Measurements from ENCODE around the gene NAALADL2. TPM values are rescaled to one million over a fixed set of nuclear protein-coding genes. Genes with fewer than 3 reads are reported as not detected.

NAALADL2 gene
- total and polyA plus RNA-seq, 2 experiments from 2014 or later = 3.4 to 15.3 TPM

DNA sequence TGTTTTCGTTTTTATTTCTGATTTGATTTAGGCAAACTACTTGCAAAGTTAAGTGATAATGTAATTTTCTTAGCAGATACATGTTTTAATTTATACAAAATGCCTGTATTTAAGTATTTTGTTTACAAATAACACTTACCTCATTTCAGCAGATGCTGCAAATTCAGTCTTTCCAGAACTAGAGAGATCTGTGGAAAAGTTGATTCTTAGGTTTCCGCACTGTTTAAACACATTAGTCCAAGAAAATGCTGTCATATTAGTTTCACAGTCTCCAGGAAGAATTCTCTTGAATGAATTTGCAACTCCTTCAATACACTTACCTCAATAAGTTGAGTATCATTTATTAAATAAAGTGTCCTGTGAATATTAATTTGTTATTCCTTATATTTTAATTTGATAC lies 383.1 kb downstream of the NAALADL2 start:
- no peaks in the 10 kb centered on the region for H4K20me1 ChIP-seq (ENCODE audit: insufficient read depth, poor library complexity, severe bottlenecking)
- no peak overlapping the region for H2AFZ ChIP-seq
- no peaks in the 10 kb centered on the region for H3K9me2 ChIP-seq (replicated peaks; ENCODE audit: insufficient read depth)
- H3K4me1 ChIP-seq (ENCODE audit: insufficient read depth) = no peaks in the 10 kb centered on the region
- no peaks in the 10 kb centered on the region for H3K36me3 ChIP-seq (replicated peaks; ENCODE audit: insufficient read depth, low read depth)
- no peak overlapping the region for H3K4me2 ChIP-seq
- TF ChIP-seq, protein P1, sequence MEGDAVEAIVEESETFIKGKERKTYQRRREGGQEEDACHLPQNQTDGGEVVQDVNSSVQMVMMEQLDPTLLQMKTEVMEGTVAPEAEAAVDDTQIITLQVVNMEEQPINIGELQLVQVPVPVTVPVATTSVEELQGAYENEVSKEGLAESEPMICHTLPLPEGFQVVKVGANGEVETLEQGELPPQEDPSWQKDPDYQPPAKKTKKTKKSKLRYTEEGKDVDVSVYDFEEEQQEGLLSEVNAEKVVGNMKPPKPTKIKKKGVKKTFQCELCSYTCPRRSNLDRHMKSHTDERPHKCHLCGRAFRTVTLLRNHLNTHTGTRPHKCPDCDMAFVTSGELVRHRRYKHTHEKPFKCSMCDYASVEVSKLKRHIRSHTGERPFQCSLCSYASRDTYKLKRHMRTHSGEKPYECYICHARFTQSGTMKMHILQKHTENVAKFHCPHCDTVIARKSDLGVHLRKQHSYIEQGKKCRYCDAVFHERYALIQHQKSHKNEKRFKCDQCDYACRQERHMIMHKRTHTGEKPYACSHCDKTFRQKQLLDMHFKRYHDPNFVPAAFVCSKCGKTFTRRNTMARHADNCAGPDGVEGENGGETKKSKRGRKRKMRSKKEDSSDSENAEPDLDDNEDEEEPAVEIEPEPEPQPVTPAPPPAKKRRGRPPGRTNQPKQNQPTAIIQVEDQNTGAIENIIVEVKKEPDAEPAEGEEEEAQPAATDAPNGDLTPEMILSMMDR (IDR thresholded peaks at IDR 0.05; ENCODE audit: poor library complexity) = no peak
- TF ChIP-seq EZH2phosphoT487 (IDR thresholded peaks at IDR 0.05; ENCODE audit: low read depth, severe bottlenecking, unreplicated experiment) (no peak), EZH2 (IDR thresholded peaks at IDR 0.05; ENCODE audit: borderline replicate concordance) (no peak)
- WGBS (ENCODE audit: low lambda C conversion rate, missing lambda C conversion rate) = 92% methylated on average over 2 of the region's 2 CpGs
- H3K27me3 ChIP-seq = no peaks in the 10 kb centered on the region
- H3K27ac ChIP-seq = no peak overlapping the region
- H3K9me3 ChIP-seq (ENCODE audit: low read depth) = no peaks in the 10 kb centered on the region
- no peaks in the 10 kb centered on the region for H3K79me2 ChIP-seq
- H3K4me3 ChIP-seq = no peak overlapping the region
- DNase-seq (ENCODE audit: low spot score) = no peak

DNA sequence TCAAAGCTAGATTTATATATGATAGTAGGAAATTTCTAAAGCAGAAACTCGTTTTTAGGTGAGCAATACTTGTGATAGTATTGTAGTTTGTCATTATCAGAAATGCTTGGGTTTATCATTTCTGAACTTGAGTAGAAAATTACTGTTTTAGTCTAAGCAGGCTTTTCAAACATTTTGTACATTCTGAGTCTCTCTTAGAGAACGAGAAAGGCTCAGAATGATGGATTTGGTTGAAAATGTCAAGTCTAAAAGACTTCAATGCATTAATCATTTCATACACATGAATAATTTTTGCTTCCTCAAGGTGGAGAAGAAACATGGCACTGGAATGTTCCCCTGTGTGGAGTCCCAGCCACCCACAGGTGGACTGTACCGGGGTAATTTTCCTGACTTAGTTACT lies 387.1 kb downstream of the NAALADL2 start:
- Histone ChIP-seq H2AFZ (no peak overlapping the region), H3K36me3 (replicated peaks; ENCODE audit: insufficient read depth, low read depth) (no peaks in the 10 kb centered on the region), H4K20me1 (ENCODE audit: insufficient read depth, poor library complexity, severe bottlenecking) (no peaks in the 10 kb centered on the region), H3K9me3 (ENCODE audit: low read depth) (no peaks in the 10 kb centered on the region), H3K79me2 (no peaks in the 10 kb centered on the region), H3K9me2 (replicated peaks; ENCODE audit: insufficient read depth) (no peaks in the 10 kb centered on the region), H3K4me2 (no peak overlapping the region), H3K27ac (no peak overlapping the region), H3K27me3 (no peaks in the 10 kb centered on the region), H3K4me3 (no peak overlapping the region), H3K4me1 (ENCODE audit: insufficient read depth) (no peaks in the 10 kb centered on the region)
- no peak for DNase-seq (ENCODE audit: low spot score)
- TF ChIP-seq, protein P1 (IDR thresholded peaks at IDR 0.05; ENCODE audit: poor library complexity) = no peak
- TF ChIP-seq EZH2 (IDR thresholded peaks at IDR 0.05; ENCODE audit: borderline replicate concordance) (no peak), EZH2phosphoT487 (IDR thresholded peaks at IDR 0.05; ENCODE audit: low read depth, severe bottlenecking, unreplicated experiment) (no peak)
- WGBS (ENCODE audit: low lambda C conversion rate, missing lambda C conversion rate) = 63% methylated on average over 3 of the region's 3 CpGs

DNA sequence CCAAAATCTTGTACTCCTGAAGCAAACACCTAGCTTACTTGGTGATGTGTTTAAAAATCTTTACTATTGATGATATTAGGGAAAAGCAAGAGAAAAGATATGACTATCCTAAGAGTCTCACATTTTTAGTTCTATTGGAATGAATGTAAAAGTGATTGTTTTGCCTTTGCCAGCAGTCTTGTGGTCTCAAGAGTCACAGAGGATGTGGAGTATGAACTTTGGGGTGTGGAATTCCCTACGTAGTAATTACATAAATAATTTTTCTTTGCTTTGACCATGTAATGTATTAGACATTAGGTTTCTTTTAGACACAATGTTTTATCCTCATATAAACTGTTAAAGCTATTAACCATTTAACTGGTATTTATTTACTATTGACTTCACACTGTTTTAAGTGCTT lies 387.6 kb downstream of the NAALADL2 start:
- Histone ChIP-seq H3K27me3 (no peaks in the 10 kb centered on the region), H4K20me1 (ENCODE audit: insufficient read depth, poor library complexity, severe bottlenecking) (no peaks in the 10 kb centered on the region), H3K4me3 (no peak overlapping the region), H3K4me2 (no peak overlapping the region), H3K9me2 (replicated peaks; ENCODE audit: insufficient read depth) (no peaks in the 10 kb centered on the region), H2AFZ (no peak overlapping the region), H3K79me2 (no peaks in the 10 kb centered on the region), H3K36me3 (replicated peaks; ENCODE audit: insufficient read depth, low read depth) (no peaks in the 10 kb centered on the region), H3K4me1 (ENCODE audit: insufficient read depth) (no peaks in the 10 kb centered on the region), H3K27ac (no peak overlapping the region), H3K9me3 (ENCODE audit: low read depth) (no peaks in the 10 kb centered on the region)
- TF ChIP-seq EZH2 (IDR thresholded peaks at IDR 0.05; ENCODE audit: borderline replicate concordance) = no peak
- TF ChIP-seq, protein P1 (IDR thresholded peaks at IDR 0.05; ENCODE audit: poor library complexity) = no peak
- no peak for TF ChIP-seq EZH2phosphoT487 (IDR thresholded peaks at IDR 0.05; ENCODE audit: low read depth, severe bottlenecking, unreplicated experiment)
- no peak for DNase-seq (ENCODE audit: low spot score)
- WGBS (ENCODE audit: low lambda C conversion rate, missing lambda C conversion rate) = 67% methylated on average over 1 of the region's 1 CpG

DNA sequence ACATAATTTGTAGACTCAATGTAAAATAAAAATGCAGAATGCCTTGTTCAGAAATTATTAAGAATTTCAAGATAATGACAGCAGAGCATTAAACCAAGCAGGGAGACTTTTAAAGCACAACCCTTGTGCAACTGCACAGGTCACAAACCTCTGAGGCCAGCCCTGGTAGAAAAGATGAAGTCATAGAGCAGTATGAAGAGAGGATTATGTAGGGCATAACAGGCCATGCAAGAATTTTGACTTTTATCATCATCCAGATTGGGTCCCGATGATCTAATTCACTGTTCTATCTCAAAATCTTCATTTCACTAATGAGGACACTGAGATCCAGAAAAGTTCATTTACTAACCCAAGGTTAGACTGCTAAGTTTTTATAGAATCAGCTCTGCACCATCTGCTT lies 388.5 kb downstream of the NAALADL2 start:
- Histone ChIP-seq H3K4me1 (ENCODE audit: insufficient read depth) (no peaks in the 10 kb centered on the region), H3K27ac (no peak overlapping the region)
- TF ChIP-seq EZH2 (IDR thresholded peaks at IDR 0.05; ENCODE audit: borderline replicate concordance) = no peak
- TF ChIP-seq, protein P1 (IDR thresholded peaks at IDR 0.05; ENCODE audit: poor library complexity) = no peak
- TF ChIP-seq EZH2phosphoT487 (IDR thresholded peaks at IDR 0.05; ENCODE audit: low read depth, severe bottlenecking, unreplicated experiment) = no peak

More for the DNA sequence above, 388.5 kb downstream of the NAALADL2 start:
- H3K4me2 ChIP-seq = no peak overlapping the region
- 95% methylated on average over 1 of the region's 1 CpG for WGBS (ENCODE audit: low lambda C conversion rate, missing lambda C conversion rate)
- no peaks in the 10 kb centered on the region for H3K79me2 ChIP-seq
- H2AFZ ChIP-seq = no peak overlapping the region
- H3K9me3 ChIP-seq (ENCODE audit: low read depth) = no peaks in the 10 kb centered on the region
- H3K9me2 ChIP-seq (replicated peaks; ENCODE audit: insufficient read depth) = no peaks in the 10 kb centered on the region
- no peaks in the 10 kb centered on the region for H4K20me1 ChIP-seq (ENCODE audit: insufficient read depth, poor library complexity, severe bottlenecking)
- H3K27me3 ChIP-seq = no peaks in the 10 kb centered on the region
- DNase-seq (ENCODE audit: low spot score) = no peak
- H3K36me3 ChIP-seq (replicated peaks; ENCODE audit: insufficient read depth, low read depth) = no peaks in the 10 kb centered on the region
- no peak overlapping the region for H3K4me3 ChIP-seq

Measured in hepatocyte (in vitro differentiated cells).